Measurements from ENCODE around the gene GDAP1L1.
A peak's percentile ranks its signal among the peaks of the same experiment; 100 is the strongest.

Gene GDAP1L1

DNA sequence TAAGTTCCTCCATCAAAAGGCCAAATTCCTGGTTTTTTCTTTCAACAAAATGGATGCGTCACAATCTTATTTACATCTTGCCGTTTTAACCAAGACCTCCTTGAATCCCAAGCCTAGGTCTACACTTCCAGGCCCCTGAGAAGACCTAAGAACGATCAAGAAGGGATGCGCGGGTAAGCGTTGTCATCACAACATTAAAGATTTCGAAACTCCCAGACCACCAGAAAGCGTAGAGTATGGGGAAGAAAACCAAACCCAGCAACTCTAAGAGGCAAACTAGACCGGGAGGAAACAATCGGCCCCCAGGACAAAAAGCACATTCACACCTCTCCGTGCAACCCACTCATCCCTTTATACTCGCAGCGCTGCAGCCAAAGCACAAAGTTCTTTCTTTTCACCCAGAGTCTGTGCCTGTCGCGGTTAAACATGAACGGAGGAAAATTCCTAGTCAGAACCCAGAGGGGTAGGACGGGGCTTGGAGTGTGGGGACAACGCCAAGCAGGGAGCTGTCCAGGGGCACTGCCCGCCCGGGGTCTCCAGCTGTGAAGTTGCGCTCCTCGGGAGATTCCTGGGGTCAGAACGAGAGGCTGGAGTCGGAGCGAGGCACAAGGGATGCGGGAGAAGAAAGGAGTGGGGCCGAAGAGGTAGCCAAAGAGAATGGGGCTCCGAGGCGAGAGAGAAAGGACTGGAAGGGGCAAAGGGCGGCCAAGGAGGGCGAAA, 37.3 kb upstream of the GDAP1L1 start:
- WGBS (ENCODE audit: extremely low coverage, insufficient coverage, insufficient read length), result no CpG with 5 or more reads among the region's 31 CpGs
- Histone ChIP-seq H2AFZ (ENCODE audit: insufficient read depth, low read length, poor library complexity) (peak overlapping the region; percentile 57), H3K79me1 (ENCODE audit: low read length) (peaks cover 11% of the 10 kb centered on the region), H2BK12ac (ENCODE audit: low read length) (peak overlapping the region; percentile 20), H3K79me2 (ENCODE audit: control insufficient read depth, insufficient read depth, low read length, poor library complexity) (peaks cover 9% of the 10 kb centered on the region), H3K27me3 (ENCODE audit: insufficient read depth, low read length) (no peaks in the 10 kb centered on the region), H4K12ac (ENCODE audit: low read depth, low read length) (peak overlapping the region; percentile 76), H3K4ac (ENCODE audit: low read depth, low read length) (peak overlapping the region; percentile 63), H3K18ac (ENCODE audit: low read length) (peak overlapping the region; percentile 76), H3K36me3 (ENCODE audit: control insufficient read depth in 1 of 2, insufficient read depth in 2 of 2, low read length in 2 of 2) (peaks cover 1 to 2% of the 10 kb centered on the region in 2 experiments), H3K9me3 (ENCODE audit: insufficient read depth, low read depth, low read length) (no peaks in the 10 kb centered on the region), H3K4me3 (ENCODE audit: low read depth, low read length) (peak overlapping the region; percentile 97), H3K4me2 (ENCODE audit: low read length) (peak overlapping the region; percentile 64), H3K27ac (ENCODE audit: low read depth, low read length) (peak overlapping the region; percentile 89), H2AK5ac (ENCODE audit: low read length) (peak overlapping the region; percentile 27), H2BK5ac (ENCODE audit: low read depth, low read length, poor library complexity) (peak overlapping the region; percentile 77), H4K8ac (ENCODE audit: low read depth, low read length) (peak overlapping the region; percentile 75), H3K23ac (ENCODE audit: low read length) (peak overlapping the region; percentile 19), H3K4me1 (ENCODE audit: control insufficient read depth in 1 of 2, insufficient read depth in 2 of 2, low read length in 2 of 2) (peaks cover 3 to 6% of the 10 kb centered on the region in 2 experiments), H4K91ac (ENCODE audit: low read depth, low read length) (peak overlapping the region; percentile 86), H3K14ac (ENCODE audit: low read length) (peak overlapping the region; percentile 93), H3K9ac (ENCODE audit: low read length) (peak overlapping the region; percentile 80), H2BK120ac (ENCODE audit: insufficient read depth, low read length, poor library complexity) (peak overlapping the region; percentile 60)
- peak in 1 of 2 donors; percentile 34 for DNase-seq

DNA sequence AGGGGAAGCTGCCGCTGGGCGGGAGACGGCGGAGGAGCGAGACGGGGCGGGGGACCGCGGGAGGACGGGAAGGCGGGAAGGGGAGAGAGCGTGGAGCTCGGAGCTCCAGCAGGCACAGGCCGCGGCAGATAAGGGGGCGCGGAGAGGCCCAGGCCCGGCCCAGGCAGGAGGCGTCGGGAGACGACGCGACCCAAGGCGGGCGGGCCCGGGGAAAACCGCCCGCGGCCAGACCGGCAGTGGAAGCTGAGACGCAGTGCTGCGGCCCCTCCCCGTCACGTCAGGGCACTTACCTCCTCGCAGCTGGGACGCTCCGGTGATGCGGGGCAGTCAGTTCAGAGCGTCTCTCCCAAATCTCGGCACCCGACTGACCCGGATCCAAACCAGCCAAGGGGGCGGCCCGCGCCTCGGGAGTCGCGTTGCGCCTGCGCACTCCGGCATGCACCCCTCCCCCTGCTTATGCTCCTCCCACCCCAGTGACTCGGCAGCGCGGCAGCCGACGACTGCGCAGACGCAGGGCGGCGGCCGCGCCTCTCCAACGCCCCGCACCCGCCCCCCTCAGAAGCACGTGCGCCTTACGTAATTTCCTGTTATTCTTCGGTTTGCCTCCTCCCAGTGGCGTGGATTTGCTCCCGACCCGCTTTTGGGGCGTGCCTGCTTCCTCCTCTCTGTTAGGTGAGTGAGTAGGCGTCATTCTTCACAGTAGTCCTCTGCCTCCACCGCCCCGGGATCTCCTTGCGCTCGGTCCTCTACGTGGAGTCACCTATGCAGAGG, 36.5 kb upstream of the GDAP1L1 start, which contains the start of gene OSER1:
OSER1 (minus strand) TSS at position 366 of the 771 bp plus-strand sequence. CDS start 3,814 bp downstream, outside the sequence.
- peak within 1 kb of the TSS; percentile 57 for H2AFZ ChIP-seq (ENCODE audit: insufficient read depth, low read length, poor library complexity)
- H3K4ac ChIP-seq (ENCODE audit: low read depth, low read length), result peak within 1 kb of the TSS; percentile 63
- H3K27ac ChIP-seq (ENCODE audit: low read depth, low read length), result peak within 1 kb of the TSS; percentile 89
- peak; percentile 98 to 99 for DNase-seq
- H2BK12ac ChIP-seq (ENCODE audit: low read length), result peak within 1 kb of the TSS; percentile 20
- H3K9me3 ChIP-seq (ENCODE audit: insufficient read depth, low read depth, low read length), result no peaks in the 10 kb centered on the region
- peak within 1 kb of the TSS; percentile 27 for H2AK5ac ChIP-seq (ENCODE audit: low read length)
- peak within 1 kb of the TSS; percentile 80 for H3K9ac ChIP-seq (ENCODE audit: low read length)
- peaks cover 9% of the 10 kb centered on the region for H3K79me2 ChIP-seq (ENCODE audit: control insufficient read depth, insufficient read depth, low read length, poor library complexity)
- peak within 1 kb of the TSS; percentile 76 for H3K18ac ChIP-seq (ENCODE audit: low read length)
- H3K14ac ChIP-seq (ENCODE audit: low read length), result peak within 1 kb of the TSS; percentile 93
- H4K91ac ChIP-seq (ENCODE audit: low read depth, low read length), result peak within 1 kb of the TSS; percentile 86
- H3K4me1 ChIP-seq (ENCODE audit: control insufficient read depth in 1 of 2, insufficient read depth in 2 of 2, low read length in 2 of 2), result peaks cover 3 to 6% of the 10 kb centered on the region in 2 experiments
- H4K8ac ChIP-seq (ENCODE audit: low read depth, low read length), result peak within 1 kb of the TSS; percentile 75
- H3K79me1 ChIP-seq (ENCODE audit: low read length), result peaks cover 10% of the 10 kb centered on the region
- no peaks in the 10 kb centered on the region for H3K27me3 ChIP-seq (ENCODE audit: insufficient read depth, low read length)
- H3K4me3 ChIP-seq (ENCODE audit: low read depth, low read length), result peak within 1 kb of the TSS; percentile 97
- peak within 1 kb of the TSS; percentile 76 for H4K12ac ChIP-seq (ENCODE audit: low read depth, low read length)
- H2BK120ac ChIP-seq (ENCODE audit: insufficient read depth, low read length, poor library complexity), result peak within 1 kb of the TSS; percentile 60
- peak within 1 kb of the TSS; percentile 77 for H2BK5ac ChIP-seq (ENCODE audit: low read depth, low read length, poor library complexity)
- no CpG with 5 or more reads among the region's 79 CpGs for WGBS (ENCODE audit: extremely low coverage, insufficient coverage, insufficient read length)
- peak within 1 kb of the TSS; percentile 64 for H3K4me2 ChIP-seq (ENCODE audit: low read length)
- H3K23ac ChIP-seq (ENCODE audit: low read length), result peak within 1 kb of the TSS; percentile 19
- no peaks in the 10 kb centered on the region for H3K36me3 ChIP-seq (ENCODE audit: control insufficient read depth in 1 of 2, insufficient read depth in 2 of 2, low read length in 2 of 2)

DNA sequence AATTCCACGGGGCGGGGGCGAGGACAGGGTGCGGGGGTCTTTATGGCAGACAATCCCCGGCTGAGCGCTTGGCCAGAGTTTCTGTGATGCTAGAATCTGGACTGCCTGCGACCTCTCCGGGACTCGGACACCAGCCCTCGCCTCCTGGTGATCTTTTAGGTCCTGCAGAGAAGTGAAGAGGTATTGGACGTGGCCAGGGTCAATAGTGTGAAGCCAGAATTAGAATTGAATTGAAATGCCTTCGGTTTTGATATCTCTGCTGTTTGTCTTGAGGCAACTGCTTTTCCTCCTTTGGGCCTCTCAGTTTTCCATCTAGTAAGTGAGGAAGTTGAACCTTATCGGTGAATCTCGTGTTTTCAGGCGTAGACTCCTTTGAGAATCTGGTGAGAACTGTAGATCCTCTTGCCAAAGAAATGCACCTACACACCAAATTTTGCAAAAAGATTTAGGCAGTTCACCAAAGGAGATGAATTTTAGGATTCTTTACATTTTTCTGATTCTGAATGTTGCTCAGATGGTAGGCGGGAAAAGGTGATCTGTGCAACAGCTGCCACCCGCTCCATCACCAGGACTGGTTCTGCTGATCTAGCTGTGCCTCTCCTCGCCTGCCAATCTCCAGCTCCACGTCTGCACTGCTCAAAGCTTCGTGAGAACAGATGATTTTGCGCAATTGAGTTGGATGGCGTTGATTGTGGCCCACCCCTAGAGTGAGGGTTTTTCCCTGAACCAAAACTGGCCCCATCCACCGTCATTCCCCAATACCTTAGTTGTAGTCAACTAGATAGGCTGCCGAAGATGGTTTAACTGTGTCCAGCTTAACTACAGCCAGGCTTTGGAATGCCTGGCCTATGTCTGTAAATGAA, 35.7 kb upstream of the GDAP1L1 start:
- H2BK120ac ChIP-seq (ENCODE audit: insufficient read depth, low read length, poor library complexity), result no peak overlapping the region
- no peak overlapping the region for H3K23ac ChIP-seq (ENCODE audit: low read length)
- H3K4ac ChIP-seq (ENCODE audit: low read depth, low read length), result no peak overlapping the region
- H2AFZ ChIP-seq (ENCODE audit: insufficient read depth, low read length, poor library complexity), result no peak overlapping the region
- H3K4me2 ChIP-seq (ENCODE audit: low read length), result peak overlapping the region; percentile 62
- H3K4me1 ChIP-seq (ENCODE audit: control insufficient read depth in 1 of 2, insufficient read depth in 2 of 2, low read length in 2 of 2), result peaks cover 3 to 6% of the 10 kb centered on the region in 2 experiments
- H3K36me3 ChIP-seq (ENCODE audit: control insufficient read depth in 1 of 2, insufficient read depth in 2 of 2, low read length in 2 of 2), result no peaks in the 10 kb centered on the region
- no peak overlapping the region for H2AK5ac ChIP-seq (ENCODE audit: low read length)
- peak overlapping the region; percentile 49 for H4K8ac ChIP-seq (ENCODE audit: low read depth, low read length)
- peak overlapping the region; percentile 81 for H3K4me3 ChIP-seq (ENCODE audit: low read depth, low read length)
- no peaks in the 10 kb centered on the region for H3K27me3 ChIP-seq (ENCODE audit: insufficient read depth, low read length)
- no peak overlapping the region for H2BK5ac ChIP-seq (ENCODE audit: low read depth, low read length, poor library complexity)
- WGBS (ENCODE audit: extremely low coverage, insufficient coverage, insufficient read length), result no CpG with 5 or more reads among the region's 24 CpGs
- no peaks in the 10 kb centered on the region for H3K9me3 ChIP-seq (ENCODE audit: insufficient read depth, low read depth, low read length)
- H3K18ac ChIP-seq (ENCODE audit: low read length), result peak overlapping the region; percentile 19
- H3K14ac ChIP-seq (ENCODE audit: low read length), result no peak overlapping the region
- H3K79me2 ChIP-seq (ENCODE audit: control insufficient read depth, insufficient read depth, low read length, poor library complexity), result peaks cover 9% of the 10 kb centered on the region
- H4K12ac ChIP-seq (ENCODE audit: low read depth, low read length), result no peak overlapping the region
- peaks cover 10% of the 10 kb centered on the region for H3K79me1 ChIP-seq (ENCODE audit: low read length)
- H3K27ac ChIP-seq (ENCODE audit: low read depth, low read length), result peak overlapping the region; percentile 70
- peak overlapping the region; percentile 2 for H2BK12ac ChIP-seq (ENCODE audit: low read length)
- peak overlapping the region; percentile 10 for H4K91ac ChIP-seq (ENCODE audit: low read depth, low read length)
- H3K9ac ChIP-seq (ENCODE audit: low read length), result peak overlapping the region; percentile 22
- DNase-seq, result peak in 1 of 2 donors; percentile 39

DNA sequence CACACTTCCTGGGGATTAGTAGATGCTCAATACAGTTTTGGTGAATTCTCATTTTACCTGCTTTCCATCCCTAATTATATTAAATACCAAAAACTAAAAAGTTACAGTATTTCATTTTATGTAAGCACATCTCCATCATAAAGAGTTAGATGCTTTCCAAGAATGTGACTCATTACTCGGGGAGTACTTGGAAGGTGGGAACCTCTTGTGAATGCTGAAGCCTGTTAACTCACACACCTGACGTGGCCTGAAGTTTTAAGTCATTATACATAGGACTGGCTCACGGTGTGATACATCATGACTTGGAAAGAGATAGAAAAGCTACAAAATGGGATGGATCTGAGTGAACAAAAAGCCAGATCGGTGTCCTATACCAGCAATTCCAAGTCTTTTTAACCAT, 34.3 kb upstream of the GDAP1L1 start:
- no peak overlapping the region for H4K8ac ChIP-seq (ENCODE audit: low read depth, low read length)
- no peaks in the 10 kb centered on the region for H3K27me3 ChIP-seq (ENCODE audit: insufficient read depth, low read length)
- H3K79me2 ChIP-seq (ENCODE audit: control insufficient read depth, insufficient read depth, low read length, poor library complexity), result peaks cover 9% of the 10 kb centered on the region
- H3K23ac ChIP-seq (ENCODE audit: low read length), result no peak overlapping the region
- no CpG with 5 or more reads among the region's 4 CpGs for WGBS (ENCODE audit: extremely low coverage, insufficient coverage, insufficient read length)
- H2BK12ac ChIP-seq (ENCODE audit: low read length), result no peak overlapping the region
- no peak overlapping the region for H3K9ac ChIP-seq (ENCODE audit: low read length)
- H2AK5ac ChIP-seq (ENCODE audit: low read length), result no peak overlapping the region
- H4K12ac ChIP-seq (ENCODE audit: low read depth, low read length), result no peak overlapping the region
- peaks cover 3 to 6% of the 10 kb centered on the region in 2 experiments for H3K4me1 ChIP-seq (ENCODE audit: control insufficient read depth in 1 of 2, insufficient read depth in 2 of 2, low read length in 2 of 2)
- peaks cover 10% of the 10 kb centered on the region for H3K79me1 ChIP-seq (ENCODE audit: low read length)
- no peak overlapping the region for H2AFZ ChIP-seq (ENCODE audit: insufficient read depth, low read length, poor library complexity)
- H3K4me3 ChIP-seq (ENCODE audit: low read depth, low read length), result no peak overlapping the region
- no peak overlapping the region for H3K4ac ChIP-seq (ENCODE audit: low read depth, low read length)
- no peak for DNase-seq
- no peaks in the 10 kb centered on the region for H3K36me3 ChIP-seq (ENCODE audit: control insufficient read depth in 1 of 2, insufficient read depth in 2 of 2, low read length in 2 of 2)
- H3K27ac ChIP-seq (ENCODE audit: low read depth, low read length), result no peak overlapping the region
- H2BK120ac ChIP-seq (ENCODE audit: insufficient read depth, low read length, poor library complexity), result no peak overlapping the region
- no peak overlapping the region for H4K91ac ChIP-seq (ENCODE audit: low read depth, low read length)
- no peak overlapping the region for H2BK5ac ChIP-seq (ENCODE audit: low read depth, low read length, poor library complexity)
- no peak overlapping the region for H3K4me2 ChIP-seq (ENCODE audit: low read length)
- H3K14ac ChIP-seq (ENCODE audit: low read length), result no peak overlapping the region
- H3K18ac ChIP-seq (ENCODE audit: low read length), result no peak overlapping the region
- no peaks in the 10 kb centered on the region for H3K9me3 ChIP-seq (ENCODE audit: insufficient read depth, low read depth, low read length)
